Thyroid gland (tissue), 4 donors: ENCODE measurements around the gene JPH2.

Source experiments
- POLR2A ChIP-seq, 2 donors: fragments of 450-650 bp; IDR thresholded peaks; one replicate each; pipeline ENCODE4 v1.6.1; 2017; ENCODE audit warnings: antibody characterized with exemption in 2 of 2, mild to moderate bottlenecking in 2 of 2, moderate library complexity in 1 of 2
- TF ChIP-seq, protein P1 (sequence below), 6 experiments: fragments of 200-600 bp in 3 of 6; fragments of 450-650 bp in 3 of 6; sonication (generic) in 3 of 6; IDR thresholded peaks; one replicate each; pipeline ENCODE4 v1.5.1; 2016 to 2019; ENCODE audit warnings: antibody characterized with exemption in 6 of 6, mild to moderate bottlenecking in 2 of 6, inconsistent platforms in 1 of 6, moderate library complexity in 1 of 6

- TF ChIP-seq POLR2A (IDR thresholded peaks at IDR 0.05): no peak
- TF ChIP-seq, protein P1, sequence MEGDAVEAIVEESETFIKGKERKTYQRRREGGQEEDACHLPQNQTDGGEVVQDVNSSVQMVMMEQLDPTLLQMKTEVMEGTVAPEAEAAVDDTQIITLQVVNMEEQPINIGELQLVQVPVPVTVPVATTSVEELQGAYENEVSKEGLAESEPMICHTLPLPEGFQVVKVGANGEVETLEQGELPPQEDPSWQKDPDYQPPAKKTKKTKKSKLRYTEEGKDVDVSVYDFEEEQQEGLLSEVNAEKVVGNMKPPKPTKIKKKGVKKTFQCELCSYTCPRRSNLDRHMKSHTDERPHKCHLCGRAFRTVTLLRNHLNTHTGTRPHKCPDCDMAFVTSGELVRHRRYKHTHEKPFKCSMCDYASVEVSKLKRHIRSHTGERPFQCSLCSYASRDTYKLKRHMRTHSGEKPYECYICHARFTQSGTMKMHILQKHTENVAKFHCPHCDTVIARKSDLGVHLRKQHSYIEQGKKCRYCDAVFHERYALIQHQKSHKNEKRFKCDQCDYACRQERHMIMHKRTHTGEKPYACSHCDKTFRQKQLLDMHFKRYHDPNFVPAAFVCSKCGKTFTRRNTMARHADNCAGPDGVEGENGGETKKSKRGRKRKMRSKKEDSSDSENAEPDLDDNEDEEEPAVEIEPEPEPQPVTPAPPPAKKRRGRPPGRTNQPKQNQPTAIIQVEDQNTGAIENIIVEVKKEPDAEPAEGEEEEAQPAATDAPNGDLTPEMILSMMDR (IDR thresholded peaks at IDR 0.05): no peak
Measured at GRCh38 chr20:44198872-44199271, 11.9 kb upstream of the JPH2 start.
